Endodermal cell (in vitro differentiated cells): ENCODE data around the gene PXMP4. TPM values are rescaled to one million over a fixed set of nuclear protein-coding genes. Genes with fewer than 3 reads are reported as not detected.

Source experiments
- DNase-seq: peaks from one replicate; pipeline ENCODE4 v3.0.0-alpha.2; 2017
- H3K27ac ChIP-seq: 2 replicates; pipeline ENCODE4 v1.5.1; 2013; ENCODE audit warnings: mild to moderate bottlenecking, low read depth, low read length, moderate library complexity
- H3K27me3 ChIP-seq: 2 replicates; pipeline ENCODE4 v1.6.1; 2013; ENCODE audit warnings: mild to moderate bottlenecking, low read length, moderate library complexity; ENCODE audit not compliant: insufficient read depth, control insufficient read depth, poor library complexity, severe bottlenecking
- H3K36me3 ChIP-seq: 2 replicates; pipeline ENCODE4 v1.7.0; 2013; ENCODE audit warnings: mild to moderate bottlenecking, low read length, moderate library complexity; ENCODE audit not compliant: control insufficient read depth, insufficient read depth
- H3K4me1 ChIP-seq: one replicate; pipeline ENCODE4 v1.7.0; 2013; ENCODE audit warnings: low read length; ENCODE audit not compliant: control insufficient read depth, insufficient read depth
- H3K4me3 ChIP-seq: 2 replicates; pipeline ENCODE4 v1.5.1; 2013; ENCODE audit warnings: mild to moderate bottlenecking, low read length, moderate library complexity
- H3K9ac ChIP-seq: 2 replicates; pipeline ENCODE4 v1.6.1; 2013; ENCODE audit warnings: mild to moderate bottlenecking, low read length, moderate library complexity; ENCODE audit not compliant: poor library complexity, severe bottlenecking; ENCODE audit errors: extremely low read depth
- H3K9me3 ChIP-seq: 2 replicates; pipeline ENCODE4 v1.6.1; 2013; ENCODE audit warnings: mild to moderate bottlenecking, low read length, moderate library complexity; ENCODE audit not compliant: control insufficient read depth
- H3K27ac Mint-ChIP-seq: 2 replicates; pipeline ENCODE4 v1.8.0; 2020; ENCODE audit warnings: mixed read lengths
- H3K27me3 Mint-ChIP-seq: 2 replicates; pipeline ENCODE4 v1.8.0; 2021; ENCODE audit warnings: mild to moderate bottlenecking, mixed read lengths; ENCODE audit not compliant: insufficient read depth
- H3K36me3 Mint-ChIP-seq: 2 replicates; pipeline ENCODE4 v1.8.0; 2020; ENCODE audit warnings: low read depth, mixed read lengths
- H3K4me1 Mint-ChIP-seq: 2 replicates; pipeline ENCODE4 v1.8.0; 2020; ENCODE audit warnings: mixed read lengths
- H3K4me3 Mint-ChIP-seq: 2 replicates; pipeline ENCODE4 v1.8.0; 2020; ENCODE audit warnings: mild to moderate bottlenecking, moderate library complexity, mixed read lengths
- H3K9me3 Mint-ChIP-seq: 2 replicates; pipeline ENCODE4 v1.8.0; 2020; ENCODE audit warnings: mild to moderate bottlenecking, mixed read lengths
- WGBS, 2 experiments: methylation state at CpG; one replicate each; pipeline versions ENCODE4 v1.1.5 to v1.1.7; 2013; ENCODE audit warnings: missing lambda C conversion rate in 2 of 2, mixed read lengths in 1 of 2; ENCODE audit not compliant: insufficient coverage in 1 of 2, insufficient read length in 1 of 2; 5-methylcytosine and 5-hydroxymethylcytosine counted together
- total RNA-seq, 2 donors: library from RNA; stranded (reverse); fragmentation: NEBNext Ultra II Directional in 1 of 2; extraction: Animal tissue kit (Norgen Biotek cat#: 25700) in 1 of 2; gene quantifications; 2 replicates in 1 of 2; 3 replicates in 1 of 2; pipeline ENCODE4 v1.2.1, GENCODE V29; 2021
- TF ChIP-seq, protein P1 (sequence below): fragments of 200-600 bp; sonication (generic); conservative IDR thresholded peaks from 2 replicates; pipeline ENCODE4 v1.5.0; 2021; ENCODE audit warnings: antibody characterized with exemption, mild to moderate bottlenecking

The PXMP4 gene
- total RNA-seq, 2 donors from 2014 or later: 1.5 to 3.8 TPM

DNA sequence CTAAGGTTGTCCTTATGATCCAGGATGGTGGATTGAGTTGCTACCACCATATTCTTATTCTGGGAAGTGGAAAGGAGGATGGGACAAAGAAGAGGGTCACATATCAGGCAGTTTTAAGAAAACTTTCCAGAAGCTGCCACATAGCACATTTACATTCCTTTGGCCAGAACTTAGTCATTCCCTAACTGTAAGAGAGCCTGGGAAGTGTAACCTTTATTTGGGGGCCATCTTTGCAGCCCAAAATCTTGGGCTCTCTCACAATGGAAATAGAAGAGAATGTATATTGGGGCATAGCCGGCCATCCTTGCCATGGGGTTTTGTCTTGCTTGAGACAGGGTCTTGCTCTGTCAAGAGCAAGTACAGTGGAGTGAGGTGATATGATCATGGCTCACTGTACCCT is 20.1 kb upstream of the PXMP4 start:
- peaks cover 3% of the 10 kb centered on the region for H3K36me3 ChIP-seq
- DNase-seq: no peak

DNA sequence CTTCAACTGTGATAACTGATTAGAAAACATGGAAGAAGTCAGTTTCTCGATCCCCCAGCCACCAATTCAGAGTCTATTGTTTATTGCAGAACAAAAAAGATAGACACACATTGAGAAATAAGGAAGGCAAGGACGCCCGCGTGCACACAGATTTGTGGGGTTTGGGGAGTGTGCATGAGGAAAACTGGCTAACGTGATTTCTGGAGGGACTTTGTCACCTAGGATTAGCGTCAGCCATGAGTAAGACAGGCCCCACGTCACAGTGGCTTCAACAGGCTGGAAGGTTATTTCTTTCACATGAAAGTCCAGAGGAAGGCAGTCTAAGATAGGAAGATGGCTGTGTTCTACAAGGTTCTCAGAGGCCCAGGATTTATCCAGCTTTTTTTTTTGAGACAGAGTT is 19.4 kb upstream of the PXMP4 start:
- H3K9me3 Mint-ChIP-seq: peaks cover 31% of the 10 kb centered on the region
- Histone ChIP-seq H3K4me1 (no peaks in the 10 kb centered on the region), H3K9ac (no peak overlapping the region), H3K27me3 (no peaks in the 10 kb centered on the region), H3K36me3 (peaks cover 3% of the 10 kb centered on the region), H3K27ac (no peak overlapping the region), H3K9me3 (peaks cover 26% of the 10 kb centered on the region), H3K4me3 (no peak overlapping the region)
- H3K4me1 Mint-ChIP-seq: peaks cover under 1% of the 10 kb centered on the region
- H3K27me3 Mint-ChIP-seq: no peaks in the 10 kb centered on the region
- 94 to 100% methylated on average over 5 to 7 of the region's 7 CpGs for WGBS, 2 experiments
- no peak overlapping the region for H3K27ac Mint-ChIP-seq
- H3K36me3 Mint-ChIP-seq: peaks cover 26% of the 10 kb centered on the region
- DNase-seq: no peak
- H3K4me3 Mint-ChIP-seq: no peak overlapping the region
- TF ChIP-seq, protein P1, sequence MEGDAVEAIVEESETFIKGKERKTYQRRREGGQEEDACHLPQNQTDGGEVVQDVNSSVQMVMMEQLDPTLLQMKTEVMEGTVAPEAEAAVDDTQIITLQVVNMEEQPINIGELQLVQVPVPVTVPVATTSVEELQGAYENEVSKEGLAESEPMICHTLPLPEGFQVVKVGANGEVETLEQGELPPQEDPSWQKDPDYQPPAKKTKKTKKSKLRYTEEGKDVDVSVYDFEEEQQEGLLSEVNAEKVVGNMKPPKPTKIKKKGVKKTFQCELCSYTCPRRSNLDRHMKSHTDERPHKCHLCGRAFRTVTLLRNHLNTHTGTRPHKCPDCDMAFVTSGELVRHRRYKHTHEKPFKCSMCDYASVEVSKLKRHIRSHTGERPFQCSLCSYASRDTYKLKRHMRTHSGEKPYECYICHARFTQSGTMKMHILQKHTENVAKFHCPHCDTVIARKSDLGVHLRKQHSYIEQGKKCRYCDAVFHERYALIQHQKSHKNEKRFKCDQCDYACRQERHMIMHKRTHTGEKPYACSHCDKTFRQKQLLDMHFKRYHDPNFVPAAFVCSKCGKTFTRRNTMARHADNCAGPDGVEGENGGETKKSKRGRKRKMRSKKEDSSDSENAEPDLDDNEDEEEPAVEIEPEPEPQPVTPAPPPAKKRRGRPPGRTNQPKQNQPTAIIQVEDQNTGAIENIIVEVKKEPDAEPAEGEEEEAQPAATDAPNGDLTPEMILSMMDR: no peak

More for the DNA sequence above, 20.1 kb upstream of the PXMP4 start:
- Mint-ChIP-seq H3K4me1 (no peaks in the 10 kb centered on the region), H3K27ac (no peak overlapping the region), H3K9me3 (peaks cover 31% of the 10 kb centered on the region), H3K4me3 (no peak overlapping the region), H3K27me3 (no peaks in the 10 kb centered on the region), H3K36me3 (peaks cover 31% of the 10 kb centered on the region)
- H3K27me3 ChIP-seq: no peaks in the 10 kb centered on the region
- TF ChIP-seq, protein P1: no peak
- H3K4me3 ChIP-seq: no peak overlapping the region
- H3K4me1 ChIP-seq: no peaks in the 10 kb centered on the region
- no peak overlapping the region for H3K9ac ChIP-seq
- H3K27ac ChIP-seq: no peak overlapping the region
- H3K9me3 ChIP-seq: peaks cover 24% of the 10 kb centered on the region
- 88 to 93% methylated on average over 1 of the region's 1 CpG for WGBS, 2 experiments

DNA sequence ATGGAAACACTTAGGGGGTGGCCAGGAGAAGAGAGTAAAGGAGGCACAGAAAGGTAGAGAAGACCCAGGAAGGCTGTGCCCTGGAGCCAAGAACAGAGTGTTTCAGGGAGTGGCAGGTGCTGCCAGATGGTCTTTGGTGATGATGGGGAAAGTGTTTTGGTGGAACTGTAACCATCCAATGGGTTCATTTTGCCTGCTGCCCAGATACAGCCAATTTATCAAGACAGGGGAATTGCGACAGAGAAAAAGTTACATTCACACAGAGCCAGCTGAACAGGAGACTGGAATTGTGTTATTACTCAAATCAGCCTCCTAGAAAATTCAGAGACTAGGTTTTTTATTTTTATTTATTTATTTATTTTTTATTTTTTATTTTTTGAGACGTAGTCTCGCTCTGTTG is 16.9 kb upstream of the PXMP4 start:
- H3K27me3 Mint-ChIP-seq: no peaks in the 10 kb centered on the region
- peaks cover 17% of the 10 kb centered on the region for H3K4me1 Mint-ChIP-seq
- peaks cover 26% of the 10 kb centered on the region for H3K9me3 ChIP-seq

More for the DNA sequence above, 16.9 kb upstream of the PXMP4 start:
- no peak overlapping the region for H3K9ac ChIP-seq
- Mint-ChIP-seq H3K9me3 (peaks cover 34% of the 10 kb centered on the region), H3K4me3 (no peak overlapping the region), H3K27ac (no peak overlapping the region), H3K36me3 (peaks cover 26% of the 10 kb centered on the region)
- no peak overlapping the region for H3K4me3 ChIP-seq
- WGBS, 2 experiments: 95 to 97% methylated on average over 3 of the region's 3 CpGs
- H3K36me3 ChIP-seq: peaks cover 3% of the 10 kb centered on the region
- no peaks in the 10 kb centered on the region for H3K27me3 ChIP-seq
- TF ChIP-seq, protein P1: no peak
- no peak overlapping the region for H3K27ac ChIP-seq
- DNase-seq: no peak
- no peaks in the 10 kb centered on the region for H3K4me1 ChIP-seq
